Measurements from ENCODE around the gene CTBP2. TPM values are rescaled to one million over a fixed set of nuclear protein-coding genes. Genes with fewer than 3 reads are reported as not detected.

Gene CTBP2
- total RNA-seq, 3 donors from 2014 or later (not counting 1 experiment from before 2014, with no cell fraction given) = 120 to 179 (median 124) TPM

GRCh38 chr10:125199270-125199669 lies 38.9 kb upstream of the CTBP2 start:
- no peaks in the 10 kb centered on the region for H3K27me3 ChIP-seq (ENCODE audit: control insufficient read depth, insufficient read depth, low read length)
- H3K4me3 ChIP-seq (ENCODE audit: low read length) = no peak overlapping the region
- no peaks in the 10 kb centered on the region for H3K4me1 Mint-ChIP-seq
- H3K27ac Mint-ChIP-seq = no peak overlapping the region
- no peaks in the 10 kb centered on the region for H3K36me3 ChIP-seq (ENCODE audit: control insufficient read depth, insufficient read depth, low read length)
- ATAC-seq (no peak), DNase-seq (no peak)
- WGBS (ENCODE audit: insufficient coverage) = 85% methylated on average over 2 of the region's 2 CpGs
- H3K27me3 Mint-ChIP-seq (ENCODE audit: low read depth in 2 of 2) = peaks cover 8 to 19% of the 10 kb centered on the region in 2 donors
- no peaks in the 10 kb centered on the region for H3K9me3 Mint-ChIP-seq
- intact Hi-C loops (cut with micrococcal nuclease) = no loop called here
- H3K4me3 Mint-ChIP-seq = no peak overlapping the region
- H3K9me3 ChIP-seq (ENCODE audit: control insufficient read depth, insufficient read depth, low read length) = no peaks in the 10 kb centered on the region
- H3K27ac ChIP-seq (ENCODE audit: low read length) = no peak overlapping the region
- no peaks in the 10 kb centered on the region for H3K4me1 ChIP-seq (ENCODE audit: control insufficient read depth, insufficient read depth, low read length)
- TF ChIP-seq, protein P1, sequence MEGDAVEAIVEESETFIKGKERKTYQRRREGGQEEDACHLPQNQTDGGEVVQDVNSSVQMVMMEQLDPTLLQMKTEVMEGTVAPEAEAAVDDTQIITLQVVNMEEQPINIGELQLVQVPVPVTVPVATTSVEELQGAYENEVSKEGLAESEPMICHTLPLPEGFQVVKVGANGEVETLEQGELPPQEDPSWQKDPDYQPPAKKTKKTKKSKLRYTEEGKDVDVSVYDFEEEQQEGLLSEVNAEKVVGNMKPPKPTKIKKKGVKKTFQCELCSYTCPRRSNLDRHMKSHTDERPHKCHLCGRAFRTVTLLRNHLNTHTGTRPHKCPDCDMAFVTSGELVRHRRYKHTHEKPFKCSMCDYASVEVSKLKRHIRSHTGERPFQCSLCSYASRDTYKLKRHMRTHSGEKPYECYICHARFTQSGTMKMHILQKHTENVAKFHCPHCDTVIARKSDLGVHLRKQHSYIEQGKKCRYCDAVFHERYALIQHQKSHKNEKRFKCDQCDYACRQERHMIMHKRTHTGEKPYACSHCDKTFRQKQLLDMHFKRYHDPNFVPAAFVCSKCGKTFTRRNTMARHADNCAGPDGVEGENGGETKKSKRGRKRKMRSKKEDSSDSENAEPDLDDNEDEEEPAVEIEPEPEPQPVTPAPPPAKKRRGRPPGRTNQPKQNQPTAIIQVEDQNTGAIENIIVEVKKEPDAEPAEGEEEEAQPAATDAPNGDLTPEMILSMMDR (IDR thresholded peaks at IDR 0.05) = no peak
- no peaks in the 10 kb centered on the region for H3K36me3 Mint-ChIP-seq

DNA sequence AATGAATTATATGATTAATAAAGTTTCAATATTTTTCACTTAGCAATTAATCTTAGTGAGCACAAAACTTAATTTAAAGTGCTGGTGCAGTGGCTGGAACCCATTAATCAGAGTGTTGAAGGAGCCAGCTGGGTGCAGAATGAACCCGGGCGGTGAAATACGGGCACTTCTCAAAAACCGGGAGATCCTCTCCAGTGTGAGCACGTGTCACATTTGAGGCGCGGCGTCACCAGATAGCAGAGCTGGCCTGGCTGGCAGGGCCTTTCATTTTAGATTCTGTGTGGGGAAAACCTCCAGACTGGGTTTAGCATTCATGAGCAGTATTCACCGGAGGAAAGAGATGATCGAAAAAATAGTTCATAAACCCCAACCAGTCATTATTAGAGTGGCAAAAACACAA lies 34.5 kb upstream of the CTBP2 start:
- no peak overlapping the region for H3K27ac Mint-ChIP-seq
- no peak overlapping the region for H3K4me3 ChIP-seq (ENCODE audit: low read length)
- ATAC-seq = no peak
- no peaks in the 10 kb centered on the region for H3K36me3 ChIP-seq (ENCODE audit: control insufficient read depth, insufficient read depth, low read length)
- TF ChIP-seq, protein P1 (IDR thresholded peaks at IDR 0.05) = no peak
- intact Hi-C loops (cut with micrococcal nuclease) = no loop called here
- 95% methylated on average over 8 of the region's 10 CpGs for WGBS (ENCODE audit: insufficient coverage)
- DNase-seq = no peak
- H3K9me3 Mint-ChIP-seq = no peaks in the 10 kb centered on the region
- H3K36me3 Mint-ChIP-seq = no peaks in the 10 kb centered on the region
- H3K4me1 ChIP-seq (ENCODE audit: control insufficient read depth, insufficient read depth, low read length) = no peaks in the 10 kb centered on the region
- H3K27me3 ChIP-seq (ENCODE audit: control insufficient read depth, insufficient read depth, low read length) = no peaks in the 10 kb centered on the region
- no peaks in the 10 kb centered on the region for H3K9me3 ChIP-seq (ENCODE audit: control insufficient read depth, insufficient read depth, low read length)
- H3K27ac ChIP-seq (ENCODE audit: low read length) = no peak overlapping the region
- H3K4me1 Mint-ChIP-seq = no peaks in the 10 kb centered on the region
- peaks cover 6 to 12% of the 10 kb centered on the region in 2 donors for H3K27me3 Mint-ChIP-seq (ENCODE audit: low read depth in 2 of 2)
- no peak overlapping the region for H3K4me3 Mint-ChIP-seq

GRCh38 chr10:125193306-125193877 lies 33.0 kb upstream of the CTBP2 start:
- 90% methylated on average over 11 of the region's 11 CpGs for WGBS (ENCODE audit: insufficient coverage)
- TF ChIP-seq, protein P1 (IDR thresholded peaks at IDR 0.05) = no peak

DNA sequence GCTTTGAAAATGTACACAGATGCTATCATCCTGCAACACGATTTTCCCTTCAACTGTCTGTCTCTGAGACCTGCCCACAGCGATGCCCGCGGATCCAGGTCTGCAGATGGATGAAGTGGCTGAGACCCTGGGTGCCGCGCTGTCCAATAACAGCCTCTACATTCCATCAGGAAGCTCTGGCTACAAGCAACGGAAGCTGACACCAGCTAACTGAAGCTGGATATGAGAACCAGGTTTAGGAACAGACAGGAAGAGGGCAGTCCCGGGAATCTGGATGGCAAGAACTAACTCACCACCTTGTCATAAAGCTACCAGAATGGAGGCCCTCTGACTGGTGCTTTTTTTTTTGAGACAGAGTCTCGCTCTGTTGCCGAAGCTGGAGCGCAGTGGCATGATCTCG lies 32.3 kb upstream of the CTBP2 start:
- DNase-seq = no peak
- Mint-ChIP-seq H3K27me3 (ENCODE audit: low read depth in 2 of 2) (peaks cover 3 to 6% of the 10 kb centered on the region in 2 donors), H3K4me1 (no peaks in the 10 kb centered on the region), H3K36me3 (no peaks in the 10 kb centered on the region), H3K9me3 (no peaks in the 10 kb centered on the region), H3K4me3 (no peak overlapping the region), H3K27ac (no peak overlapping the region)
- Histone ChIP-seq H3K4me3 (ENCODE audit: low read length) (no peak overlapping the region), H3K36me3 (ENCODE audit: control insufficient read depth, insufficient read depth, low read length) (no peaks in the 10 kb centered on the region), H3K4me1 (ENCODE audit: control insufficient read depth, insufficient read depth, low read length) (no peaks in the 10 kb centered on the region), H3K9me3 (ENCODE audit: control insufficient read depth, insufficient read depth, low read length) (no peaks in the 10 kb centered on the region), H3K27me3 (ENCODE audit: control insufficient read depth, insufficient read depth, low read length) (no peaks in the 10 kb centered on the region), H3K27ac (ENCODE audit: low read length) (no peak overlapping the region)
- TF ChIP-seq, protein P1 (IDR thresholded peaks at IDR 0.05) = no peak
- intact Hi-C loops (cut with micrococcal nuclease) = no loop called here
- no peak for ATAC-seq
- 89% methylated on average over 12 of the region's 12 CpGs for WGBS (ENCODE audit: insufficient coverage)

More at GRCh38 chr10:125193306-125193877, 33.0 kb upstream of the CTBP2 start:
- Mint-ChIP-seq H3K4me3 (no peak overlapping the region), H3K27ac (no peak overlapping the region), H3K4me1 (no peaks in the 10 kb centered on the region), H3K27me3 (ENCODE audit: low read depth in 2 of 2) (peaks cover 3 to 8% of the 10 kb centered on the region in 2 donors), H3K9me3 (no peaks in the 10 kb centered on the region), H3K36me3 (no peaks in the 10 kb centered on the region)
- ATAC-seq (no peak), DNase-seq (no peak)
- intact Hi-C loops (cut with micrococcal nuclease) = no loop called here
- Histone ChIP-seq H3K4me1 (ENCODE audit: control insufficient read depth, insufficient read depth, low read length) (no peaks in the 10 kb centered on the region), H3K4me3 (ENCODE audit: low read length) (no peak overlapping the region), H3K27ac (ENCODE audit: low read length) (no peak overlapping the region), H3K36me3 (ENCODE audit: control insufficient read depth, insufficient read depth, low read length) (no peaks in the 10 kb centered on the region), H3K9me3 (ENCODE audit: control insufficient read depth, insufficient read depth, low read length) (no peaks in the 10 kb centered on the region), H3K27me3 (ENCODE audit: control insufficient read depth, insufficient read depth, low read length) (no peaks in the 10 kb centered on the region)

Data from natural killer cell (primary cell).